ENCODE data around the gene LIME1.

Gene LIME1

GRCh38 chr20:63751471-63752271 is 15.2 kb downstream of the LIME1 start:
- DNase-seq = no peak

GRCh38 chr20:63752411-63753101 is 16.1 kb downstream of the LIME1 start:
- DNase-seq = no peak

- DNase-seq = no peak
Measured at GRCh38 chr20:63753381-63753780, 16.9 kb downstream of the LIME1 start.

GRCh38 chr20:63754008-63754407 is 17.5 kb downstream of the LIME1 start:
- DNase-seq = no peak

GRCh38 chr20:63755933-63756647 is 19.6 kb downstream of the LIME1 start:
- DNase-seq = no peak

- no peak for DNase-seq
Measured at GRCh38 chr20:63756648-63756991, 20.2 kb downstream of the LIME1 start.

- no peak for DNase-seq
Measured at GRCh38 chr20:63758152-63758551, 21.7 kb downstream of the LIME1 start.

- DNase-seq = no peak
Measured at GRCh38 chr20:63759377-63759901, 23.0 kb downstream of the LIME1 start.

- DNase-seq = no peak
Measured at GRCh38 chr20:63765082-63765873, 28.8 kb downstream of the LIME1 start.

GRCh38 chr20:63765902-63766301 is 29.4 kb downstream of the LIME1 start:
- DNase-seq = no peak

- DNase-seq = no peak
Measured at GRCh38 chr20:63766695-63767426, 30.4 kb downstream of the LIME1 start.

- DNase-seq = no peak
Measured at GRCh38 chr20:63767456-63767855, 31.0 kb downstream of the LIME1 start.

GRCh38 chr20:63767886-63768285 is 31.4 kb downstream of the LIME1 start:
- no peak for DNase-seq

GRCh38 chr20:63768591-63769515 is 32.4 kb downstream of the LIME1 start:
- DNase-seq = no peak

GRCh38 chr20:63769891-63770474 is 33.5 kb downstream of the LIME1 start:
- no peak for DNase-seq

- no peak for DNase-seq
Measured at GRCh38 chr20:63771046-63771707, 34.7 kb downstream of the LIME1 start.

GRCh38 chr20:63772781-63773518 is 36.5 kb downstream of the LIME1 start:
- no peak for DNase-seq

GRCh38 chr20:63773571-63774241 is 37.2 kb downstream of the LIME1 start:
- no peak for DNase-seq

GRCh38 chr20:63774306-63774705 is 37.8 kb downstream of the LIME1 start:
- DNase-seq = no peak
